GM18519 (cell line): Measurements from ENCODE around the gene SERGEF.

Source experiments
- ATAC-seq: cut with Tn5 transposase; IDR thresholded peaks from one replicate; pipeline ENCODE4 v1.9.1; 2021; ENCODE audit warnings: mild to moderate bottlenecking, moderate library complexity; ENCODE audit not compliant: unreplicated experiment, low FRiP score

SERGEF gene

GRCh38 chr11:17775035-17775348 lies 237.9 kb downstream of the SERGEF start:
- no peak for ATAC-seq

DNA sequence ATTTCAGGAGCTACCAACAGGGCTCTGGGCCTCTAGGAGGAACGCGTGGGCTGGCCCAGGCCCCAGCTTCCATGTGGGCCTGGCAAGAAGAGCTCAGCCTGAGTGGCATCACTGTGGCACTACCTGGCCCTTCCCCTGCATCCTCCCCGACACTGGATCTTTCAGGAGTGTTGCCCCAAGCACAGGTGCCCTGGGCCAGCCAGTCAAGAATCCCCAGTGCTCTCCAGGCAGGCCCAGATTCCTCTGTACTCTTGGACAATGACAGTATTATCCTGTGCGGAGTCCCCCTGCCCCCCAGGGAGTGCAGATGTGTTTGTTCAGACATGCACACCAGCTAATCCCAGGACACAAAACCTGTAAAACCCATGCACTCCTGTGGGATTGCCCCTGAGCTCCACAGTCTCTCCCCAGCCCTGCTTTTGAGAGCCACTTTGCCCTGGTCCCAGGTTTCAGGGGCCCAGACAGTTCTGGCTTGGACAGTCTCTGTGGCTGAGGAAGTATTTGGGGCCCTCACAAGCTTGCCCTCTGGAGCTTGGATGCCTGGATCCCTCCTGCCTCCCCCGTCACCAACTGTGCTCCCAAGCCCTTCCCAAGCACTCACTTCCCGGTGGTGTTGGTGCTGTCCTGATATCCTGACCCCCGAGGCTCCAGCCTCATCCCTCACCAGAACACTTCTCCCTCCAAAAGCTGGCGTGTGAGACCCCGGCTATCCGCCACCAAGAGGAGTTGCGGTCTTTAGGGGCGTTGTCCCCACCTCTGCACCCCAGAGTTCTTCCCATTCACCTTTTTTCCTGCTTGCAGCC lies 238.4 kb downstream of the SERGEF start:
- ATAC-seq: no peak

DNA sequence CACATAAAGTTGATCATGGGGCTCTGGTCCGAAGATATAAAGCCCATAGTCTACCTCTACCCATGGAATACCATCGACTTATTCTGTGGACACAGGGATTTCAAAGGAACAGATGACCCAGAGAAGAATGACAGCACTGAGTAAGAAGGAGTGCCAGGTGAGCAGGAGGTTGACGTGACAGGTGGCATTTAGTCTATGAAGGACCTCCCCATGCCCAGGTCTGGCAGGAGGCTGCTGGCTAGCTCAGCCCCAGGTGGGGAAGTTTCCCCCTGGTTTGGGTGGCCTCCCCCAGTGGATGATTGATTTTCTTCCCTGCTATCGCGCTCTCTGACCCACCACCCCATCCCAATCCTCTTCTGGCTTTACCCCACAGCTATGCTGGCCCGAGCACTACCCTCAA lies 239.2 kb downstream of the SERGEF start:
- no peak for ATAC-seq

DNA sequence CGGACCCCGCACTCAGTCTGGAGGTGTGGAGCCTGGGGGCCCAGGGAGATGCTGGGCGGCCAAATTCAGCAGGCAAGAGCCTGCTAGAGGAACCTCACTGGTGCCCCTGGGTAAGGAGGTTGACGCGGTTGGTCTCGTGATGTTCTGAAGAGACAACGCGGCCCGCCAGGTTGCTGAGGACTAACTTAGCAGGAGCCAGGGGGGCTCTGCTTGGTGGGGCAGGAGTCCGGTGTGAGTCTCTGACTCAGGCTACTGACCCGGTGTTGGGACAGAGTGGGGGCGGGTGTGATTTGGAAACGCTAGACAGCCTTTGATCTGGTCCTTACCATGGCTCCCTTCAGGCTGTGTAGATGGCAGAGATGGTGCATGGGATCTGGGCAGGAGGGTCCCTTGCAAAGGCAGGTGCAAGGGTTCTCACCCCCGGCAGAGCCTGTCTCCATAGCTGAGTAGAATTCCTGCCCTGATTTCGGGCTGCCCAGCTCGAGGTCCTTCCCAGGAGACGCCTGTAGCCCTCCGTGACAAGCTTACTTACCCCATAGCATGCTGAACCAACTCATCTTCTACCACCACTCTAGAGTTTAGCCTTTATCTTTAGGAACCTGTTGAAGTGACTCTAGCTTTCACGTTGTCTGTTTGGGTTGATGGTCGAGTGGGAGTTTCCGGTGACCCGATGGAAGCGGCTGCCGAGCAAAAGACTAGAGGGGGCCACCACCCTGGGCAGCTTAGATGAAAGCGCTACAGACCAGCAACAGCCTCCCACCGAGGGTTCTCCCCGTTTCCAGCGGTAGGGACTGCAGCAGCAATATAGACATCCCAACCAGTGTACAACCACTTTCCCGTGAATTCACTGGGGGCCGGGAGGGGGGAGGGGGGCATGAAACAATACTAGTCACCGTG lies 239.9 kb downstream of the SERGEF start:
- ATAC-seq: no peak

GRCh38 chr11:17771841-17772401 lies 240.9 kb downstream of the SERGEF start:
- no peak for ATAC-seq

GRCh38 chr11:17771415-17771814 lies 241.4 kb downstream of the SERGEF start:
- no peak for ATAC-seq

- ATAC-seq: no peak
These were observed 241.9 kb downstream of the SERGEF start for GRCh38 chr11:17770917-17771316.

- ATAC-seq: no peak
These were observed 242.7 kb downstream of the SERGEF start for GRCh38 chr11:17770048-17770652.

DNA sequence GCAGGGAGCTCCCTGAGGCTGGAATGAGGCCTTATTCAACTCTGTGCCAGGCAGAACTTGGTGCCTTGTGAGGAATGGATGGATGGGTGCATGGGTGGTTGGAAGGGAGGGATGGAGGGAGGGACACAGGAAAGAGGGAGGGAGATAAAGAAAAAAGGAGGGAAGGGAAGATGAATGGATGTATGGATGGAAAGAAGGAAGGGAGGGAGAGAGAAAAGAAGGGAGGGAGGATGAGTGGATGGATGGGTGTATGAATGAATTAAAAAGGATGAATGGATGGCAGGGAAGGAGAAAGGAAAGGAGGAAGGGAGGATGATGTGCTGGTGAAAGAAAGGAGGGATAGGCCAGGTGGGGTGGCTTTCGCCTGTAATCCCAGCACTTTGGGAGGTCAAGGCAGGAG lies 243.6 kb downstream of the SERGEF start:
- ATAC-seq: no peak

DNA sequence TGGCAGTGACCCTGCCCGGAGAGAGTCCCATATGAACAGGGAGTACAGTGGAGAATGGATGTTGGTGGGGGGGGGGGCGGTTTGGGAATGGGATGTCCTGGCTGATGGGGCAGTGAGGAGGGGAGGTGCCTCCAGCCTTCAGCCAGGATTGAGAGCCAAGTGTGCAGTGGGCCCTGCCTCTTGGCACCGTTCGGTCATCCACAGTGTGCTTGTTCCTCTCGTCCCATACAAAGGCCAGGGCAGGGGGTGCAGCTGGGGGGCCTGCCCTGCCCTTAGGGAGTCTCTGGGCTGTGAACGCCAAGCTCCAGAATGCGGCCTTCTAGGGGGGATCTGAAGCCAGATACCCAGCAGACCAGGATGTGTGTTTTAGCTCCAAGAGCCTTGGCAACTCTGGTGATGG lies 244.3 kb downstream of the SERGEF start:
- ATAC-seq: no peak

DNA sequence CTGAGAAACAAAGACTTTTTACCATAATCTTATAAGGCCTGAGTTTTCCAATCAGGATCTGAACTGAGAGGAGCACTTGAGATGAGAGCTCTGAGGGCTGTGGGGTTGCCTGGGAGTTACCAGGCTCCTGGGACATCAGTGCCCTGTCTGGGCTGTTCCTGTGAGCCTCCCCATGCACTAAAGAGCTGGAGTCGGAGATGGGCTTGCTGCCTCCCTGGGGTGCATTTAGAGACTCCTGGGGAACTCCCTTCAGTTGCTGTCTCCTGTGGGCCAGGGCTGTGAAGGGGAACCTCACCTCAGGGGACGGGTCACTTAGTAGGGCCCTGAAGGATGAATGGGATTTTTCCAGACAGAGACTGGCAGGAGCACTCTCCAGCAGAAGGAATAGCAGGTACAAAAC lies 244.9 kb downstream of the SERGEF start:
- no peak for ATAC-seq

GRCh38 chr11:17767301-17767885 lies 245.5 kb downstream of the SERGEF start:
- no peak for ATAC-seq

GRCh38 chr11:17766590-17766989 lies 246.3 kb downstream of the SERGEF start:
- no peak for ATAC-seq

DNA sequence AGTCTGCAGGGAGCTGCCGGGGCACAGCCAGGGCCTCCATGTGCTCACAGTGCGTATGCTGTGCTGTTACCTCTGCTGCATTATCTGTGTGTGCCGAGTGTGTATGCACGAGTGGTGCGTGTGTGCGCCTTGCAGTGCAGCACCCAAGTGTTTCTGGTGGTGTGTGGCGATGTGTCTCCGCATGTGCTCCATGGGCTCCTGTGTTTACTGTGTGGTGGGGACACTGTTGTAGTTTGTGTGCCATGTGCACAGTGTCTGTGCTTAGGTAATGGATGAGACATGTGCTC lies 246.8 kb downstream of the SERGEF start:
- ATAC-seq: no peak

DNA sequence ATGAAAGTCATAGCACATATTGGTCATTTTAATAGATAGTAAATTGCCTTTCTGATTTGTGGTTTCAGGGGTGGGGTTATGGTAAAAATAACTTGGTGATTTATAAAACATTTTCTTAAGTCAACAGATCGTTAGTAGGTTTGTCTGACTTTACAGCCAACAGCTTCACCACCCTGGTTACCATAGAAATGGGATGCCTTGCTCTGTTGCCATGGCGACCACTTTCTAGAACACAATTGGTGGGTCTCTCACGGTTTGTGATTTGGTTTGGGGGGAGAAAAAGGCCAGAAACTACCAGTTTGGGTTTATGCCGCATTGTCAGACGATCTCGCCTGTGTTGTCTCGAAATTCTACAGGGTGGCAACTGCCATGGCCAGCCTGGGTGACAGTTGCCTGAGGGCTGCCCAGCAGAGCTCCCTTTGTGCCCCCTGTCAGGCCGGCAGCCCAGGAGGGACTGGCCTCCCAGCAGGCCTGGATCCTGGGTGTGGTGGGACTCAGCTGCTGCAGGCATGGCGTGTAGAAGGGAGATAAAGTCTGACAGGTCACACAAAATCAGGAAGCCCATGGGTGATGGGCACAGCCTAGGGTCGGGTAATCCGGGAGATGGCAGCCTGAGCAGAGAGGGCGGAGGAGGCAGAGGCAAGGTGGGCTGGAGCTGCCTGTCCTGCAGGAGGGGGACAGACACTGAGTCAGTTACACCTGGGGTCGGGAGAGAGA lies 247.3 kb downstream of the SERGEF start:
- ATAC-seq: no peak

DNA sequence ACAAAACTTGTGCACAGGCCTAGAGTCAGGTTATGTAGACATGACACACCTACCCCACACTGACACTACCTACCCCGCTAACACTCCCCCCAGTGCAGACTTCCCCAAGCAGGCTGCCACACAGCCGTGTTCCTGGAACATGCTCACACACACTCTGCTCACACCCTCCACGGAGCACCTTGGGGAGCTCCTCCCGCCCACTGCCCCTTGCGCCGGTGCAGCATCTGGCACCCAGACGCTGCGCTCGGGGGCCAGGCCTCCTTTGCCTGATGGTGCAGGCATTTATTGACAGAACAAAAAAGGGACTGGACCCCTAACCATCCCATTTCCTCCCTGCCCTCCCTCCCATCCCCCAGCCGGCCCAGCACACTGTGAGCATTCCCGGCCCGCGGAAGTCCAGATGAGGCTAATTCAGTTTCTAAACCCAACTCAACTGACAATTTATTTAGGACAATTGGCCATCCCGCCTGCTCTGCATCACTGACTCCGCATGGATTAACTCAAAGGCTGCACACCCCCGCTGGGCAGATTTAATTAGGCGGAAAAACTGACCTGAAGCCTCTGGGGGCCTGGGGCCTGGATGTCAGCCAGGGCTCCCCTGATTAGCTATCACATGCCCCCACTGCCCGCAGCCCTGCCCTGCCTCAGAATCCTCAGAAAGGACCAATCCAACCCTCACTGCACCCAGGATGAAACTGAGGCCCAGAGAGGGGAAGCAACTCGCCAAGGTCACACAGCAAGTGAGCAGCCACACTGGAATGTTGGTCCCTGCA lies 248.2 kb downstream of the SERGEF start:
- no peak for ATAC-seq

- ATAC-seq: no peak
These were observed 249.1 kb downstream of the SERGEF start for GRCh38 chr11:17763703-17764102.

GRCh38 chr11:17763244-17763643 lies 249.6 kb downstream of the SERGEF start:
- no peak for ATAC-seq

DNA sequence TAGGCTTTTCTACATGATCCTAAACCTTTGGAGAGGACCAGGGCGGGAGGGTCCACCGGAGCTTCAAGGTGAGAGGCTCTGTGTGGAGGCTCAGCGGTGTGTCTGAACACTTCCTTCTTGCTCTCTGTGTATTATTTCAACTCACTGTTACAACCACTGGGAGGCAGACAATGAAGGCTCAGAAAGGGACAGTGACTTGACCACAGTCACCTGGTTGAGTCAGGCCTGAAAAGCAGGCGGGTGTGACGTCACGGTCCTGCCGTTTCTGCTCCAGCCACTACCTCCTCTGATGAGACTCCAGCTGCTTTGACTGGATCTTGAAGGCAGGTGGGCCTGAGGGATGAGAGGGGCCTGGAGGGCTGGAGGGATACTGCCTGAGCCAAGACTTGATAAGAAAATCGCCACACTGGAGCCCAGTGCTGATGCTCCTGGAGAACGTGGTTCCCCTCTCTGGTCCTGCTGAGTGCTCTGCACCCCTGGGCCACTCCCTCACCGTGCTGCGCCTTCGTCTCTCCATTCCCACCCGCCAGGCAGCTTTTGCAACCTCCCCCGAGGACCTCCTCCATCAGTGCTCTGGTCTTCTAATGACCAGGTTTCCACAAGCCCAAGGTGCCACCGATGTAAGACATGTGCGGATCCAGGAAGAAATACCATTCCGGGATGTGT lies 250.4 kb downstream of the SERGEF start:
- no peak for ATAC-seq
